Activated T-helper 9 cell treated with anti-CD3 and anti-CD28 coated beads, Interleukin-2, amount 50 U/mL, for 16 hours (primary cell): ENCODE results near the gene IRX3.

Source experiments
- DNase-seq: peaks from one replicate; pipeline ENCODE4 v3.0.0-alpha.2; 2020; ENCODE audit warnings: low read depth

The IRX3 gene

DNA sequence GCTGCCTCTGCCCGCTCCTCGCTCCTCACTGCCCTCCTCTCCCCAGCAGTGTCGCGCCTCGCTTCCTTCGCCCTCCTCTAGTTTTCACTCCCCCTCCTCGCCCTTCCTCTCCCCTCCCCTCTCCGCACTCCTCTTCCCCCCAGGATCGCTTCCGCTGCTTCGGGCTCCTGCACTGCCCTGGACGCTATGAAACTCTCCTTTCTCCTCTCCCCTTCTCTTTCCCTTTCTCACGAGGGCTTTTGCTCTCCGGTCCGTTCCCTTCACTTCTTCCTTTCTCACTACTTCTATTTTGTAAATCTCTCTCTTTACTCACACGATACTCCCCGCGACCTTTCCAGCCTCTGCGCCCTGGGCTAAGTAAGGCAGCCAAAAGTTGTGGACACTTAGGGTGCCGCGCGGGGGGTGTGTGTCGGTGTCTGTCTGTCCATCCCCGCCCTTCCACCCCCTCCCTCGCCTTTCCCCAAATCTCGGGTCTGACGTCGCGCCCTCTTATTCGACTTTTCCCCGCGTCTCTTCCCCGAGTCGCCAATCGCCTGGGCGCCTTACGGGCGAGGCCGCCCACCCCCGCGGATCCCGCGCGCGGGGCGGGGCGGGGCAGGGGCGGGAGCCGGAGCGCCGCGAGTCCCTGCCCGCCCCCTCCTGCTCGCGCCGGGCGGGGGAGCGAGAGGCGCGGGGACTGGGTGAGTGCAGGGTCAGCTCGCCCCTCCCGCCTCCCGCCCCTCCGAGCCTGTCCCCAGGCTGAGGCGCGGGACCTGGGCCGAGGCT lies at the start of gene IRX3:
Gene IRX3, minus strand, starts transcription at position 422 of the 765 bp plus-strand sequence. CDS start 737 bp downstream, outside the sequence.
- DNase-seq: no peak

DNA sequence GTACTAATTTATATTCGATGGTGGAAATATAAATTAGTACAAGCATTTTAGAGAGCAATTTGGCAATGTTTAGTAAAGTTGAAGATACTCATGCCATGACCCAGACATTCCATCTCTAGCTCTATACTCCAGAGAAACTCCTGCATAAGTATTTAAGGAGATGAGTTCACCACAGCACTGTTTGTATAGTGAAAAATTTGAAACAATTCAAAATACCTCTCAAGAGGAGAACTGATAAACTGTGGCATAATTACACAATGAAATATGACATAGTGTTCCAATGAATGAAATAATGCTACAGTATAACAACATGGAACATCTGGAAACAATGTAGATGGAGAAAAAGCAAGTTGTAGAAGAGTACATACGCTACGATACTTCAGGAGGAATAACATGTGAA lies 48.6 kb upstream of the IRX3 start:
- DNase-seq: no peak

DNA sequence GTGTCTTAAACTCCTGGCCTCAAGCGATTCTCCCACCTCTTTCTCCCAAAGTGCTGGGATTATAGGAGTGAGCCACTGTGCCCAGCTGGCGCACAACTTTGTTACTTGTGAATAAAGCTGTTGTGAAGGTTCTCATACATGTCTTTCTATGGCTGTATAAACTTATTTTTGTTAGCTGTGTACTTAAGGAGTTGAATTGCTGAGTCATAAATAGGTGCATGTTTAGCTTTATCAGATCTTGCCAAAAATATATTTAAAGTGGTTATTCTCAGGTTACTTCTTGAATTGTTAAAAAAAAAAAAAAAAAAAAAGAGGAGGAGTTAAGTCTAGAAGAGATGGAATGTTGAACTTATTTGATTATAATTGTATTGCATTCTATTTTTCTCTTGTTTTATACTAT lies 47.6 kb upstream of the IRX3 start:
- DNase-seq: no peak

- DNase-seq: no peak
Measured at GRCh38 chr16:54331241-54332002, 44.8 kb upstream of the IRX3 start.

DNA sequence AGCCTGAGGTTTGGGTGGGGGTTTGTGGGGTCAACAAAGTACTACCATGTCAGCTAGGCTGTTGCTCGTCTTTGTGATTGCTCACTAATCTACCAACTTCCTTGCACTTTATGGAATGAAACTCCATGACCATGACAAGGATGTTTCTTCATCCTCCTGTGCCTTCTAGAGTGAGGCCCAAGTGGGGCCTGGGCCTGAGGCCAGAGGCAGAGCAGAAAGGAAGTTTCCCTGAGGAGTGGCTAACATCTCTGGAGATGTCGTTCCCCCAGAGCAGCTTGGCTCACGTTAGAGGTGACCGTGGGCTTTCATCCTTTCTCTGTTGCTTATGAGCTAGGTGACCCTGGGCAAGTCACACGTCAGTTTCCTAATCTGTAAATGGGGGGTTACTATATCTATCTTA lies 41.0 kb upstream of the IRX3 start:
- DNase-seq: no peak

DNA sequence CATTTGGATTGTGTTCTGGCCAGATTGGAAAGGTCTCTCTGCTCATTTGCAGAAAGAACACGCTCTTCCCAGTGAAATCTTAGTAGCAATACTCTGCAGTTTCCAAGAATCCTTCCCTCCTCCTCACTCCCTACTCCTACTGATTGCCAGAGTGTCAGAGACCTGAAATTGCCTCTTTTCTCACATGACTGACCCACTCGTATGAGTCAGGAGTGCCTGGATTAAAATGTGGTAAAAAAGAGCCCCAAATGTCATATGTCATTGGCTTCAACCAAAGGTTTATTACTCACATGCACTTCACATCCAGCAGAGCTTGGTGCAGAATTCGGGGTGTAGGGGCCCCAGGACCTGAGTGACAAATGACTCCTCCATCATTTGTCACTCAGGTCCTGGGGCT lies 39.7 kb upstream of the IRX3 start:
- no peak for DNase-seq

DNA sequence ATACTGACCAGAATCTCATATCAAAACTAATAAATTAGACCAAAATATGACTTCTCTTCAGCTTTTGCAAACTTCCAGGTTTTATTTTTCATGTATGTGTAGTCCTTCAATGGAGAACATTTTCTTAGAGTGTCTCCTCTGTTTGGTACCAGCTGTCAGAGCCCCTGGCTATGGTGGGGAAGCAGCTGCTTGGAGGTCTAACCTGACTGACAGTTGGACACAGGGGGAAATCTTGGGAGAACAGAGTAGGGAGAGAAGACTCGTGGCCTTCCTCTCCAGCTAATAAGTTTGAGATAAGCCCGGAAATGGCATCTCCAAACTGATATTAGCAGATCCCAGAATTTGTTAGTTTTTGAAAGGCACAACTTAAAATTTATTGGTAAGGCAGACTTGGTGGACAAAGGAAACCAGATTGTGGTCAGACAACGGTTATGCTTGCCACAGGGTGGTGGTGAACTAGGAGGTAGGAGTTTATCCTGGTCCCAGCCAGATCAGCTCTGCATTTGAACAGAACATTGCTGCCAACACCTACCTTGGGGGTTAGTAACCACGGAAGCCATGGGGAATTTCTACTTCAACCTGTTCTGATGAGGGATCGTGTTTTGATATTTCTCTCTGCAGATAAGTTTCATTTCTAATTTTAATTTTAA lies 39.2 kb upstream of the IRX3 start:
- no peak for DNase-seq

DNA sequence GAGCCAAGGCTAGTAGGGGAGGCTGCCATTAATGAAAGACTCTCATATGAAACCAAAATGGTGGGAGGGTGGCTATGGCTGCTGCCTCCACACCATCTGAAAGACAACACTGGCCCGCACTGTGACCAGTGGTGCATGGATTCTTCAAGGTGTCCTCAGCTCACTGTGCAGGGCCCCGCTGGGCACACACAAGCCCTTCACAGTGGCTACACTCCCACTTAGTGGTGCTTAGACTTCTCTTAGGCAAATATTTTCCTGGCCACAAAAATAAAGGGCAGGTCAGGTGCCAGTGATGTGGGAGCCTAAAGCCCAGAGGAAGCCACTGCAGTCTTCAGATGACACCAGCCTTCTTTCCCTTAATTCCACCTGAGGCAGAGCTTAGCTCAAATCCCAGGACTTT lies 38.1 kb upstream of the IRX3 start:
- DNase-seq: no peak

GRCh38 chr16:54320697-54321340 lies 34.2 kb upstream of the IRX3 start:
- DNase-seq: no peak

GRCh38 chr16:54318941-54319340 lies 32.4 kb upstream of the IRX3 start:
- DNase-seq: no peak

- no peak for DNase-seq
Measured at GRCh38 chr16:54317101-54317611, 30.6 kb upstream of the IRX3 start.

- DNase-seq: no peak
Measured at GRCh38 chr16:54316095-54316889, 29.7 kb upstream of the IRX3 start.

DNA sequence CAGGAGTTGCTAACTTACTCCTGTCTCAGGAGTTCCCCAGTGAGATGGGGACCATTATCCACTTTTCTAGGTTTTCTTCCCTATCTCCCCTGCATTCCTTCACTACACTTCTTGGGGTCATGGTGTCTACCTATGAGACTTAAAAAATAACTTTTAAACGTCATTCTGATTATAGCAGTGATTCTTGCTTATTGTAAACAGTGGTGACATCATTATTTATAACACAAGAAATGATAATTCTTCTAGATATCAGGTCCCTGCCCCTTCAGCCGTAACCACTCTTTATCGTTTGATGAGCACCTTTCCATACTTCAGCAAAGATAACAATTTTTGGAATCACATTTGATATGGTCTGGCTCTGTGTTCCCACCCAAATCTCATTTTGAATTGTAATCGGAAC lies 27.2 kb upstream of the IRX3 start:
- DNase-seq: no peak

- DNase-seq: no peak
Measured at GRCh38 chr16:54312502-54312991, 26.0 kb upstream of the IRX3 start.

DNA sequence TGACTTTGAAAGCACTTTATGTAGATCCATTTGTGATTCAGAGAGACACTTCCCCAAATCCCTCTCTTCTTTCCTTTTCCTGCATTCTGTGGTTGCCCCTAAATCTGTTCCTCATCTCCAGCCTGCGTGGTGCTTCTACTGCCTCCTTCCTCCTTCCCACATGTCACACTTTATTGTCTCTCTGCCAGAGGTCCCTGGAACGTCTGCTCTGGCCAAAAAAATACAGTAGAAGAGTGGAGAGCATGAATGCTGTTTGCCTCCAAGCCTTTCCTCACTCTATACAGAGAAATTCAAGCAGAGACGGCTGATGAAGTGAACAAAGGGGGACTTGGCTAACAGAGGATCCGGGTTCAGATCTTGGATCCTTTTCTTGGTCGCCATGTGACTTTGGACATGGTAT lies 22.8 kb upstream of the IRX3 start:
- DNase-seq: no peak

- no peak for DNase-seq
Measured at GRCh38 chr16:54305080-54305479, 18.5 kb upstream of the IRX3 start.

DNA sequence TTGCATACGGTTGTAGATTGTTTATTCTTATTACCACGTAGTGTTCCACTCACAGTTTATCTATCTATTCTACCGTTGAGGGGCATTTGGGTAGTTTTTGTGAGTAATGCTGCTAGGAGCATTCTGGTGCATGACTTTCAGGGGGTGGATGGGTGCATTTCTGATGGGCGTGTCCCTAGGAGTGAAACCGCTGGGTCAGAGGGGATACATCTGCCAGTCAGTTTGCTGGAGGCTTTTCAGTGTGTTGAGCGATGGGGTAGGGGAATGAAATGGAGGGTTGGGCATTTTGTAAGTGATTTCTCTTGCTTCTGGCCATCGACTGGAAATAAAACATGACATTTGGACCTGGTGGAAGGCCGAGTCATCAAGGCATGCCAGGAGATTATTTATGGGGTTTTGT lies 17.0 kb upstream of the IRX3 start:
- no peak for DNase-seq

DNA sequence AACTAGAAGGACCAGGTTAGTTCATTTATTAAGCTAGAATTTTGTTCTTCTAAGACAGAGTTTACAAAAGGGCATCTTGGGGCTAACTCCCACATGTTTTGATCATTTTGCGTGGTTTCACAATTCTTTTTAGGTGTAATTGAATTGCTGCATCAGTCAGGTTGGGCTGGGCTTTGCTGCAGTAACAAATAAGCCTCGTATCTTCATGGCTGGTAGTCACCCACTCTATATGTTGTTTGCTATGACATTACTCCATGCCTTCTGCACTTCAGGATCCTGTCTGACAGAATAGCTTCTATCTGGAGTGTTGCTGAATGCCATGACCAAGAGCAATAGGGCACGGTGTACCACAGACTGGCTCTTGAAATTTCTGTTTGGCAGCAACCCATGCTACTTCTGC lies 10.6 kb upstream of the IRX3 start:
- no peak for DNase-seq

DNA sequence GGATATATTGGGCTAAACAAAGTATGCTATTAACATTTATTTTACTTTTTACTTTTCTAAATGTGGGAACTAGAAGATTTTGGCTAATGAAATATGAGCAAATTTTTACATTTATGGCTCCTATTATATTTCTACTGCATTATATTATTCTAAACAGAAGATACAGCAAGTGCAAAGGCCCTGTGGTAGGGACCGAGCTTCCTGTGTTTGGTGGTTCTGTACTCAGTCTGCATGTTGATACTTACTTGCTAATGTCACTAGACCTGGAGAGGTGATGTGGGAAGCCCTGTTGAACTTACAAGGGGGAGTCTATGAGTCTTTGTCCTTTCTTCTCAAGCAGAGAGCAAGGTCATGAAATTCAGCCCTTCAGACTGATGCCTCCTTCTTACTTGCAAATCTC lies 10.0 kb upstream of the IRX3 start:
- DNase-seq: no peak

GRCh38 chr16:54291656-54292487 lies 5.3 kb upstream of the IRX3 start:
- DNase-seq: no peak
